ENCODE results near the gene ASF1A. TPM values are rescaled to one million over a fixed set of nuclear protein-coding genes. Genes with fewer than 3 reads are reported as not detected.

The ASF1A gene
- total and polyA plus RNA-seq, 10 of the 15 experiments (the other 5 are each of a cell fraction or from before 2014, with no cell fraction given) = 23.7 to 103 (median 31.5) TPM

GRCh38 chr6:118914598-118914997 is 20.6 kb downstream of the ASF1A start:
- in situ Hi-C loops (cut with MboI) (no loop called here), intact Hi-C loops (cut with micrococcal nuclease; ENCODE audit: unreplicated experiment) (no loop called here)
- Histone ChIP-seq H3K4me3 (no peak overlapping the region), H2AFZ (ENCODE audit: control insufficient read depth, low read depth, low read length) (no peak overlapping the region), H3K36me3 (ENCODE audit: control insufficient read depth in 2 of 2, insufficient read depth in 2 of 2, low read length in 1 of 2) (peaks cover 0 to 12% of the 10 kb centered on the region in 2 experiments; a peak in 1 of 4 replicates), H3K27ac (ENCODE audit: control insufficient read depth, insufficient read depth) (no peak overlapping the region), H3K27me3 (replicated peaks in 1 of 2; ENCODE audit: control insufficient read depth in 2 of 2, insufficient read depth in 2 of 2, low read length in 1 of 2) (no peaks in the 10 kb centered on the region), H3K79me2 (ENCODE audit: control insufficient read depth, insufficient read depth, low read length) (no peaks in the 10 kb centered on the region), H3K4me2 (ENCODE audit: control insufficient read depth, insufficient read depth) (no peak overlapping the region), H3K4me1 (ENCODE audit: control insufficient read depth, insufficient read depth, low read length) (no peaks in the 10 kb centered on the region), H4K20me1 (ENCODE audit: control insufficient read depth, insufficient read depth) (no peaks in the 10 kb centered on the region), H3K9me3 (replicated peaks; ENCODE audit: control insufficient read depth, insufficient read depth, low read length) (no peaks in the 10 kb centered on the region), H3K9ac (ENCODE audit: control insufficient read depth, insufficient read depth, low read length) (no peak overlapping the region)
- DNase-seq (ENCODE audit: low read depth, low spot score) (no peak), ATAC-seq (no peak), FAIRE-seq (no peak)
- ChIA-PET RAD21 (ENCODE audit: unreplicated experiment) (no interaction called here), POLR2A (no interaction called here), CTCF (no interaction called here), SMC1A (ENCODE audit: uncharacterized antibody, unreplicated experiment) (no interaction called here)
- no TSS peak for BruUV-seq (replicated peaks)
- TF ChIP-seq NRF1 (conservative IDR thresholded peaks at IDR 0.05; ENCODE audit: low read depth, low read length) = no peak
- TF ChIP-seq PKNOX1 (IDR thresholded peaks at IDR 0.05) = no peak
- no peak for TF ChIP-seq STAT3 (IDR thresholded peaks at IDR 0.05; ENCODE audit: low read depth, low read length)
- no peak for TF ChIP-seq IRF4 (IDR thresholded peaks at IDR 0.05; ENCODE audit: low read depth, low read length)
- TF ChIP-seq CEBPZ (IDR thresholded peaks at IDR 0.05; ENCODE audit: low read depth, low read length) = no peak
- no peak for TF ChIP-seq HDAC2 (IDR thresholded peaks at IDR 0.05)
- TF ChIP-seq DPF2 (IDR thresholded peaks at IDR 0.05) = no peak
- no peak for TF ChIP-seq IRF3 (IDR thresholded peaks at IDR 0.05)
- TF ChIP-seq RAD21 (IDR thresholded peaks at IDR 0.05; ENCODE audit: insufficient read depth, low read depth, low read length) = no peak

All from GM12878 (cell line).